IMR-90 (cell line): Measurements from ENCODE around the gene PIEZO2. TPM values are rescaled to one million over a fixed set of nuclear protein-coding genes. Genes with fewer than 3 reads are reported as not detected.

ENCODE experiments used
- ATAC-seq: fragments of 200-7000 bp; cut with Tn5 transposase; 2 replicates; pipeline ENCODE4 v1.9.1; 2020; ENCODE audit warnings: low read depth, mild to moderate bottlenecking, moderate library complexity
- BruUV-seq: library from RNA; stranded (reverse); fragments of 400-500 nt; replicated peaks from 2 replicates; lab custom pipeline; 2021; lab: Mats Ljungman, UMichigan
- CTCF ChIA-PET: fragments of 300-600 bp; formaldehyde crosslinking; extraction: SDS; loops from one replicate; lab custom pipeline; 2021; ENCODE audit warnings: antibody characterized with exemption; lab: Yijun Ruan, JAX
- POLR2A ChIA-PET: fragments of 300-600 bp; sonication (Branson Sonifier 250); formaldehyde crosslinking; loops from one replicate; lab custom pipeline; 2022; ENCODE audit warnings: antibody characterized with exemption; ENCODE audit not compliant: unreplicated experiment; lab: Charles Lee
- DNase-seq: peaks from one replicate; pipeline ENCODE4 v3.0.0; 2013
- H2AFZ ChIP-seq: replicated peaks from 2 replicates; pipeline ENCODE3; 2013; ENCODE audit warnings: low read length, mild to moderate bottlenecking; ENCODE audit not compliant: poor library complexity
- H2AK5ac ChIP-seq: 2 replicates; pipeline ENCODE4 v1.6.1; 2013; ENCODE audit warnings: low read depth, low read length, inconsistent platforms
- H2AK9ac ChIP-seq: replicated peaks from 2 replicates; pipeline ENCODE3; 2013; ENCODE audit warnings: mild to moderate bottlenecking, low read depth, low read length, moderate library complexity; ENCODE audit not compliant: poor library complexity
- H2BK120ac ChIP-seq: 2 replicates; pipeline ENCODE4 v1.6.1; 2013; ENCODE audit warnings: low read depth, low read length, inconsistent platforms
- H2BK15ac ChIP-seq: 3 replicates; pipeline ENCODE4 v1.6.1; 2013; ENCODE audit warnings: low read depth, low read length, inconsistent platforms
- H2BK20ac ChIP-seq: 2 replicates; pipeline ENCODE4 v1.6.1; 2013; ENCODE audit warnings: low read depth, mild to moderate bottlenecking, inconsistent platforms, low read length, moderate library complexity
- H2BK5ac ChIP-seq: 2 replicates; pipeline ENCODE4 v1.6.1; 2013; ENCODE audit warnings: mild to moderate bottlenecking, low read depth, low read length, inconsistent platforms; ENCODE audit not compliant: poor library complexity, severe bottlenecking
- H3K14ac ChIP-seq: replicated peaks from 2 replicates; pipeline ENCODE4 v1.6.1; 2013; ENCODE audit warnings: low read depth, low read length, inconsistent platforms
- H3K18ac ChIP-seq: 2 replicates; pipeline ENCODE4 v1.6.1; 2013; ENCODE audit warnings: low read depth, low read length, control low read depth
- H3K23ac ChIP-seq: 2 replicates; pipeline ENCODE4 v1.6.1; 2013; ENCODE audit warnings: low read depth, low read length, inconsistent platforms
- H3K27ac ChIP-seq: 2 replicates; pipeline ENCODE4 v1.5.1; 2013; ENCODE audit warnings: mild to moderate bottlenecking, control low read depth, low read length; ENCODE audit not compliant: insufficient read depth
- H3K27me3 ChIP-seq: 2 replicates; pipeline ENCODE4 v1.6.1; 2013; ENCODE audit warnings: low read length; ENCODE audit not compliant: control insufficient read depth, insufficient read depth
- H3K36me3 ChIP-seq: 2 replicates; pipeline ENCODE4 v1.6.1; 2013; ENCODE audit warnings: low read length, mixed read lengths; ENCODE audit not compliant: control insufficient read depth, insufficient read depth
- H3K4ac ChIP-seq: 2 replicates; pipeline ENCODE4 v1.6.1; 2013; ENCODE audit warnings: low read depth, low read length, inconsistent platforms
- H3K4me1 ChIP-seq: 2 replicates; pipeline ENCODE4 v1.6.1; 2013; ENCODE audit warnings: low read length, mixed read lengths; ENCODE audit not compliant: control insufficient read depth, insufficient read depth
- H3K4me2 ChIP-seq: 2 replicates; pipeline ENCODE4 v1.6.1; 2013; ENCODE audit warnings: low read depth, mild to moderate bottlenecking, control low read depth, low read length, moderate library complexity
- H3K4me3 ChIP-seq: 2 replicates; pipeline ENCODE4 v1.5.1; 2013; ENCODE audit warnings: low read depth, mild to moderate bottlenecking, control low read depth, low read length, moderate library complexity; ENCODE audit not compliant: insufficient read depth
- H3K56ac ChIP-seq: 2 replicates; pipeline ENCODE4 v1.6.1; 2013; ENCODE audit warnings: low read length, inconsistent platforms; ENCODE audit not compliant: insufficient read depth; ENCODE audit errors: extremely low read depth
- H3K79me1 ChIP-seq, 2 experiments: 2 replicates each; pipeline ENCODE4 v1.6.1; 2013; ENCODE audit warnings: low read length in 2 of 2, inconsistent platforms in 1 of 2, low read depth in 1 of 2
- H3K9ac ChIP-seq: 2 replicates; pipeline ENCODE4 v1.6.1; 2013; ENCODE audit warnings: low read depth, low read length, control low read depth
- H3K9me1 ChIP-seq: 2 replicates; pipeline ENCODE4 v1.6.1; 2013; ENCODE audit warnings: low read length, inconsistent platforms; ENCODE audit not compliant: insufficient read depth
- H3K9me3 ChIP-seq: 2 replicates; pipeline ENCODE4 v1.6.1; 2013; ENCODE audit warnings: low read length; ENCODE audit not compliant: control insufficient read depth, insufficient read depth
- H4K20me1 ChIP-seq: 2 replicates; pipeline ENCODE4 v1.6.1; 2013; ENCODE audit warnings: low read length, inconsistent platforms; ENCODE audit not compliant: insufficient read depth
- H4K5ac ChIP-seq: 2 replicates; pipeline ENCODE4 v1.6.1; 2013; ENCODE audit warnings: mild to moderate bottlenecking, low read depth, low read length, control low read depth
- H4K8ac ChIP-seq, 2 experiments: 2 replicates each; pipeline ENCODE4 v1.6.1; 2013; ENCODE audit warnings: low read depth in 2 of 2, low read length in 2 of 2, control low read depth in 1 of 2, inconsistent platforms in 1 of 2
- H4K91ac ChIP-seq: 2 replicates; pipeline ENCODE4 v1.6.1; 2013; ENCODE audit warnings: low read depth, low read length, inconsistent platforms; ENCODE audit not compliant: insufficient read depth
- BHLHE40 ChIP-seq: fragments of 150-350 bp; IDR thresholded peaks from 2 replicates; pipeline ENCODE4 v1.6.1; 2016; ENCODE audit warnings: mild to moderate bottlenecking, low read depth, low read length
- CEBPB ChIP-seq: IDR thresholded peaks from 2 replicates; pipeline ENCODE4 v1.6.1; 2012; ENCODE audit warnings: low read depth, low read length, improper control_type of control experiment
- CHD1 ChIP-seq: IDR thresholded peaks from 2 replicates; pipeline ENCODE4 v1.6.1; 2012; ENCODE audit warnings: low read depth, low read length, improper control_type of control experiment
- ELK1 ChIP-seq: fragments of 150-350 bp; IDR thresholded peaks from 2 replicates; pipeline ENCODE4 v1.6.1; 2016; ENCODE audit warnings: low read depth, mild to moderate bottlenecking, low read length, moderate library complexity, borderline replicate concordance
- FOS ChIP-seq: fragments of 150-350 bp; IDR thresholded peaks from 2 replicates; pipeline ENCODE4 v1.6.1; 2016; ENCODE audit warnings: low read depth, low read length
- MAFK ChIP-seq: IDR thresholded peaks from 2 replicates; pipeline ENCODE4 v1.6.1; 2012; ENCODE audit warnings: low read depth, low read length, improper control_type of control experiment
- MAZ ChIP-seq: IDR thresholded peaks from 2 replicates; pipeline ENCODE4 v1.6.1; 2012; ENCODE audit warnings: low read depth, mild to moderate bottlenecking, low read length, improper control_type of control experiment, moderate library complexity, borderline replicate concordance
- MXI1 ChIP-seq: IDR thresholded peaks from 2 replicates; pipeline ENCODE4 v1.6.1; 2012; ENCODE audit warnings: low read depth, mild to moderate bottlenecking, low read length, moderate library complexity, borderline replicate concordance
- NFE2L2 ChIP-seq: fragments of 150-350 bp; IDR thresholded peaks from 2 replicates; pipeline ENCODE4 v1.6.1; 2016; ENCODE audit warnings: low read depth, mild to moderate bottlenecking, low read length
- POLR2A ChIP-seq: IDR thresholded peaks from 2 replicates; pipeline ENCODE4 v1.6.1; 2012; ENCODE audit warnings: mild to moderate bottlenecking, low read depth, low read length
- RAD21 ChIP-seq: IDR thresholded peaks from 2 replicates; pipeline ENCODE4 v1.6.1; 2012; ENCODE audit warnings: low read length, improper control_type of control experiment
- RCOR1 ChIP-seq: IDR thresholded peaks from 2 replicates; pipeline ENCODE4 v1.6.1; 2012; ENCODE audit warnings: mild to moderate bottlenecking, low read length, improper control_type of control experiment; ENCODE audit not compliant: insufficient replicate concordance
- RFX5 ChIP-seq: IDR thresholded peaks from 2 replicates; pipeline ENCODE4 v1.8.0; 2012; ENCODE audit warnings: low read depth, mild to moderate bottlenecking, low read length, moderate library complexity
- SMC3 ChIP-seq: fragments of 150-350 bp; IDR thresholded peaks from 2 replicates; pipeline ENCODE4 v1.6.1; 2016; ENCODE audit warnings: low read depth, mild to moderate bottlenecking, antibody characterized with exemption, low read length, moderate library complexity
- USF2 ChIP-seq: fragments of 150-350 bp; IDR thresholded peaks from 2 replicates; pipeline ENCODE4 v1.6.1; 2017; ENCODE audit warnings: mild to moderate bottlenecking, antibody characterized with exemption, low read length, low read depth
- WGBS, 2 experiments: methylation state at CpG; one replicate each; pipeline versions ENCODE4 v1.1.5 to v1.1.7; 2013; ENCODE audit warnings: missing lambda C conversion rate in 2 of 2; ENCODE audit not compliant: insufficient read length in 1 of 2; ENCODE audit errors: extremely low coverage in 2 of 2; 5-methylcytosine and 5-hydroxymethylcytosine counted together
- dilution Hi-C: fragments of 300-500 bp; cut with HindIII; formaldehyde crosslinking; loops from one replicate; pipeline ENCODE4 v1.14.3; 2018; ENCODE audit warnings: low sequenced_read_pairs; ENCODE audit not compliant: unreplicated experiment
- in situ Hi-C: fragments of 300-500 bp; cut with MboI; formaldehyde crosslinking; loops from 3 replicates; pipeline ENCODE4 v1.14.3; 2019; ENCODE audit warnings: low sequenced_read_pairs, inconsistent platforms, mixed read lengths
- intact Hi-C: fragments of 100-400 bp; cut with micrococcal nuclease; formaldehyde crosslinking; loops from 2 replicates; pipeline ENCODE4 v1.10.0; 2022
- polyA plus RNA-seq, 3 experiments: library from polyadenylated mRNA; depleted of rRNA; stranded (reverse); fragments of >200 nt; gene quantifications; 2 replicates each; pipeline ENCODE4 v1.2.3, GENCODE V29; 2012; ENCODE audit warnings: low replicate concordance in 1 of 3
- total RNA-seq: library from RNA; depleted of rRNA; stranded (reverse); fragments of >200 nt; gene quantifications from 2 replicates; pipeline ENCODE4 v1.2.3, GENCODE V29; 2012

PIEZO2 gene
- total and polyA plus RNA-seq, 2 of the 4 experiments (the other 2 are of a cell fraction), result 2.4 to 4.1 TPM

- H3K4ac ChIP-seq, result peak overlapping the region; percentile 97
- H2BK120ac ChIP-seq, result peak overlapping the region; percentile 98
- H2AFZ ChIP-seq, result peak overlapping the region; percentile 75
- peak overlapping the region; percentile 84 for H3K14ac ChIP-seq
- H3K27me3 ChIP-seq, result no peaks in the 10 kb centered on the region
- peak overlapping the region; percentile 97 for H2BK20ac ChIP-seq
- peak overlapping the region; percentile 91 to 92 for H4K8ac ChIP-seq
- peak overlapping the region; percentile 78 for H3K4me2 ChIP-seq
- no peaks in the 10 kb centered on the region for H3K36me3 ChIP-seq
- POLR2A ChIA-PET, result interaction anchor here (0.5 to 0.6 kb wide), 4 partner anchors 10 to 335 kb away, joined by 3 to 4 read pairs (median 4); no protein-coding TSS in a partner anchor
- intact Hi-C loops (no loop called here), dilution Hi-C loops (no loop called here), in situ Hi-C loops (no loop called here)
- peak overlapping the region; percentile 100 for H3K18ac ChIP-seq
- peak overlapping the region; percentile 43 for H3K9ac ChIP-seq
- H4K5ac ChIP-seq, result peak overlapping the region; percentile 99
- H2AK9ac ChIP-seq, result peak overlapping the region; percentile 87
- peak overlapping the region; percentile 80; the same call in 1 of the 3 replicates for H2BK15ac ChIP-seq
- H3K23ac ChIP-seq, result peak overlapping the region; percentile 88
- H2BK5ac ChIP-seq, result peak overlapping the region; percentile 89
- CTCF ChIA-PET, result no interaction called here
- H3K9me3 ChIP-seq, result no peaks in the 10 kb centered on the region
- no peak overlapping the region for H3K4me3 ChIP-seq
- H3K79me1 ChIP-seq, result no peaks in the 10 kb centered on the region
- H4K91ac ChIP-seq, result peak overlapping the region; percentile 98
- peak; percentile 81 for ATAC-seq
- no peaks in the 10 kb centered on the region for H4K20me1 ChIP-seq
- DNase-seq, result peak; percentile 85
- H2AK5ac ChIP-seq, result peak overlapping the region; percentile 41
- BruUV-seq, result no TSS peak
- H3K27ac ChIP-seq, result peak overlapping the region; percentile 93
- peak overlapping the region; percentile 94 for H3K56ac ChIP-seq
- no CpG with 5 or more reads among the region's 5 CpGs for WGBS, 2 experiments
- H3K9me1 ChIP-seq, result peaks cover 3% of the 10 kb centered on the region
- H3K4me1 ChIP-seq, result peaks cover 19% of the 10 kb centered on the region
- TF ChIP-seq MAFK (no peak), USF2 (no peak), FOS (0 out of 2 replicates have a peak, but pooled peaks have one; percentile 2), SMC3 (no peak), RCOR1 (no peak), BHLHE40 (no peak), NFE2L2 (no peak), RAD21 (no peak), MAZ (no peak), CHD1 (no peak), MXI1 (no peak), RFX5 (no peak), ELK1 (no peak), CEBPB (peak; percentile 40; the same call in 1 of the 2 replicates), POLR2A (no peak)
These were observed 26.1 kb upstream of the PIEZO2 start for GRCh38 chr18:11175266-11175979.
